ENCODE results near the gene GDI2. TPM values are rescaled to one million over a fixed set of nuclear protein-coding genes. Genes with fewer than 3 reads are reported as not detected.

The GDI2 gene
- total RNA-seq, 1 donor from 2014 or later = 174 TPM

DNA sequence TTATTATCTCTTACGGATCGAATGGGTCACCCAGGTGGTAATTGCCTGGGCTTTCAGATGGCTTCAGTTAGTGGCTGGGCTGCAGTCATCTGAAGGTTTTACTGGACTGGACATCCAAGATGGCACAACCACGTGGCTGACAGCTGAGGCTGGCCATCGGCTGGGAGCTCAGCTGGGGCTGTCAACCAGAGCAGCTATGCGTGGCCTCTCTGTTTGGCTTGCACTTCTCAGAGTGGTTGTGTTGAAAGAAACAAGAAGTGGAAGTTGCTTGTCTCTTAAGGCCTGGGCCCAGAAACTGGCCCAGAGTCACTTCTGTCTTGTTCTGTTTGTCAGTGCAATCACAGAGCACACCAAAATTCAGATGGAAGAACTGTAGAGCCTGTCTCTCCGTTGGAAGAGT lies 5.7 kb upstream of the GDI2 start:
- DNase-seq (ENCODE audit: extremely low spot score in 2 of 2) = peak in 1 of 2 donors; percentile 54
- intact Hi-C loops (cut with DNase I) = loop anchor here (10.0 kb wide), 2 partner anchors 56 to 134 kb away; partner anchors contain the start of gene TASOR2

DNA sequence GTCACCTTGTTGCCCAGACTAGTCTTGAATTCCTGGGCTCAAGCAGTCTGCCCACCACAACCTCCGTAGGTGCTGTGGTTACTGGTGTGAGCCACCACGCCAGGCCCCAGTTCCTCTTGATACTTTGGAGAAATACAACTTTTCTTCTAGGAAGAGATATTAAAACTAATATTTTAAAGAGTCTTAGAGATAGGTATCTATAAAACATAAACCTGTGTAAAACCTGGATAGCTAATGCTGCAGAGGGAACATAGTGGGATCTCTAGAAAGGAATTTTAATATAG lies 4.8 kb upstream of the GDI2 start:
- no peak overlapping the region for H3K27ac ChIP-seq
- H3K4me1 ChIP-seq = peaks cover 14% of the 10 kb centered on the region
- H3K27me3 ChIP-seq = no peaks in the 10 kb centered on the region
- no peaks in the 10 kb centered on the region for H3K36me3 ChIP-seq
- TF ChIP-seq, protein P1, sequence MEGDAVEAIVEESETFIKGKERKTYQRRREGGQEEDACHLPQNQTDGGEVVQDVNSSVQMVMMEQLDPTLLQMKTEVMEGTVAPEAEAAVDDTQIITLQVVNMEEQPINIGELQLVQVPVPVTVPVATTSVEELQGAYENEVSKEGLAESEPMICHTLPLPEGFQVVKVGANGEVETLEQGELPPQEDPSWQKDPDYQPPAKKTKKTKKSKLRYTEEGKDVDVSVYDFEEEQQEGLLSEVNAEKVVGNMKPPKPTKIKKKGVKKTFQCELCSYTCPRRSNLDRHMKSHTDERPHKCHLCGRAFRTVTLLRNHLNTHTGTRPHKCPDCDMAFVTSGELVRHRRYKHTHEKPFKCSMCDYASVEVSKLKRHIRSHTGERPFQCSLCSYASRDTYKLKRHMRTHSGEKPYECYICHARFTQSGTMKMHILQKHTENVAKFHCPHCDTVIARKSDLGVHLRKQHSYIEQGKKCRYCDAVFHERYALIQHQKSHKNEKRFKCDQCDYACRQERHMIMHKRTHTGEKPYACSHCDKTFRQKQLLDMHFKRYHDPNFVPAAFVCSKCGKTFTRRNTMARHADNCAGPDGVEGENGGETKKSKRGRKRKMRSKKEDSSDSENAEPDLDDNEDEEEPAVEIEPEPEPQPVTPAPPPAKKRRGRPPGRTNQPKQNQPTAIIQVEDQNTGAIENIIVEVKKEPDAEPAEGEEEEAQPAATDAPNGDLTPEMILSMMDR (IDR thresholded peaks at IDR 0.05) = no peak
- TF ChIP-seq POLR2AphosphoS5 (IDR thresholded peaks at IDR 0.05; ENCODE audit: insufficient read depth in 1 of 2, low read depth in 1 of 2) = no peak
- TF ChIP-seq POLR2A (IDR thresholded peaks at IDR 0.05) = no peak
- no peaks in the 10 kb centered on the region for H3K9me3 ChIP-seq
- peak in 1 of 2 donors; percentile 20 for DNase-seq (ENCODE audit: extremely low spot score in 2 of 2)
- intact Hi-C loops (cut with DNase I) = loop anchor here (10.0 kb wide), 2 partner anchors 57 to 133 kb away; partner anchors contain the start of gene TASOR2
- no peak overlapping the region for H3K4me3 ChIP-seq

More for the DNA sequence above, 5.7 kb upstream of the GDI2 start:
- no peak overlapping the region for H3K27ac ChIP-seq
- H3K36me3 ChIP-seq = no peaks in the 10 kb centered on the region
- no peak overlapping the region for H3K4me3 ChIP-seq
- peaks cover 14% of the 10 kb centered on the region for H3K4me1 ChIP-seq
- TF ChIP-seq POLR2A (IDR thresholded peaks at IDR 0.05) (no peak), POLR2AphosphoS5 (IDR thresholded peaks at IDR 0.05; ENCODE audit: insufficient read depth in 1 of 2, low read depth in 1 of 2) (no peak)
- TF ChIP-seq, protein P1 (IDR thresholded peaks at IDR 0.05) = no peak
- H3K9me3 ChIP-seq = no peaks in the 10 kb centered on the region
- H3K27me3 ChIP-seq = no peaks in the 10 kb centered on the region

DNA sequence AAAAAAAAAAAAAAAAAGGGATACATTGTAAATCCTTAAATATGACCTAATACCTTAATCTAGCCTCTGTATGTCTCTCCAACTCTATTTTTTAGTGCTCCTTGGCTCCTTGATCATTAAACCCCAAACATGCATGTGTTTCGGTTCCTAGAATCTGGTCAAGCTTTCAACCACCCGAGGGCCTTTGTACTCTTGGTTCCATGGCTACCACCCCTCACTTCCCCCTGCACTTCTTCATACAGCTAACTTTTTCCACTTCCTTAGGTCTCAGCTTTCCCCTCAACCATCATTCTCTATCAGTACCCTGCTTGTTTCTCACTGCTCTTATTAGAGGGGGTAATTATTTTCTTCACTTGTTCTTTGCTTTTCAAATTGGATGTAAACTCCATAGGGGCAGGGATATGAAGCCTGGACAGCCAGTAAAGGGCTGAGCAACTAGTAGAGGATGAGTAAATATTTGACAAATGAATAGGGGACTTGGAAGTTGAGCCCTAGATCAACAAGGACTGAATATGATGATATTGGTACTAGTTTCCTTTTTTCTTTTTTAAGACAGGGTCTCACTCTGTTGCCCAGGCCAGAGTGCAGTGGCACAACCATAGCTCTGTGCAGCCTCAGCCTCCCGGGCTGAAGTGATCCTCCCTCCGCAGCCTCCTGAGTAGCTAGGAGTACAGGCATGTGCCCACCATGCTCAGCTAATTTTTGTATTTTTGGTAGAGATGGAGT lies 4.3 kb upstream of the GDI2 start:
- intact Hi-C loops (cut with DNase I) = loop anchor here (10.0 kb wide), 2 partner anchors 57 to 133 kb away; partner anchors contain the start of gene TASOR2
- H3K36me3 ChIP-seq = no peaks in the 10 kb centered on the region
- H3K27ac ChIP-seq = no peak overlapping the region

DNA sequence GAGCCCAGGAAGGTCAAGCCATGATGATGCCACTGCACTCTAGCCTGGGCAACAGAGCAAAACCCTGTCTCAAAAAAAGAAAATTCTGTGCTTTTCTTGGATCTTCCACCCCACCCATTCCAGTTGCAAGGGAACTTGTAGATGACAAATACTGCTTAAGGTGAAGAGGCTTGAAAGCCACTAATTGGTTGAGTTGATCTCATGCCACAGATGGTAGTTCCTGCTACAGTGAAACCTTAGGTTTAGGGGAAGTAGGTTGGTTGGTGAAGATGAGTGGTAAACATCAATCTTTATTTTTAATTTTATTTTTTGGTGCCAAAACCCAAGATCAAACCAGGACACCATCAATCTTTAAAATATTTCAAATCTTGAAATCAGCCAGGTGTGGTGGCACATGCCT lies 2.9 kb upstream of the GDI2 start:
- intact Hi-C loops (cut with DNase I) = loop anchor here (10.0 kb wide), 2 partner anchors 59 to 131 kb away; partner anchors contain the start of gene TASOR2
- Histone ChIP-seq H3K27me3 (no peaks in the 10 kb centered on the region), H3K4me3 (no peak overlapping the region), H3K4me1 (peaks cover 23% of the 10 kb centered on the region), H3K9me3 (no peaks in the 10 kb centered on the region), H3K36me3 (no peaks in the 10 kb centered on the region), H3K27ac (no peak overlapping the region)
- TF ChIP-seq, protein P1 (IDR thresholded peaks at IDR 0.05) = no peak
- TF ChIP-seq POLR2AphosphoS5 (IDR thresholded peaks at IDR 0.05; ENCODE audit: insufficient read depth in 1 of 2, low read depth in 1 of 2) = no peak
- no peak for TF ChIP-seq POLR2A (IDR thresholded peaks at IDR 0.05)
- peak in 1 of 2 donors; percentile 34 for DNase-seq (ENCODE audit: extremely low spot score in 2 of 2)

More for the DNA sequence above, 4.3 kb upstream of the GDI2 start:
- no peak for TF ChIP-seq POLR2AphosphoS5 (IDR thresholded peaks at IDR 0.05; ENCODE audit: insufficient read depth in 1 of 2, low read depth in 1 of 2)
- TF ChIP-seq, protein P1 (IDR thresholded peaks at IDR 0.05) = no peak
- no peak for TF ChIP-seq POLR2A (IDR thresholded peaks at IDR 0.05)
- peak in 1 of 2 donors; percentile 11 for DNase-seq (ENCODE audit: extremely low spot score in 2 of 2)
- H3K4me3 ChIP-seq = no peak overlapping the region
- H3K4me1 ChIP-seq = peaks cover 14% of the 10 kb centered on the region
- no peaks in the 10 kb centered on the region for H3K27me3 ChIP-seq
- no peaks in the 10 kb centered on the region for H3K9me3 ChIP-seq
